Putamen (tissue), 1 donor: Measurements from ENCODE around the gene ANTKMT.

ENCODE experiments used
- DNase-seq: peaks from one replicate; pipeline ENCODE4 v3.0.0-alpha.2; 2016; ENCODE audit warnings: low spot score

Gene ANTKMT

DNA sequence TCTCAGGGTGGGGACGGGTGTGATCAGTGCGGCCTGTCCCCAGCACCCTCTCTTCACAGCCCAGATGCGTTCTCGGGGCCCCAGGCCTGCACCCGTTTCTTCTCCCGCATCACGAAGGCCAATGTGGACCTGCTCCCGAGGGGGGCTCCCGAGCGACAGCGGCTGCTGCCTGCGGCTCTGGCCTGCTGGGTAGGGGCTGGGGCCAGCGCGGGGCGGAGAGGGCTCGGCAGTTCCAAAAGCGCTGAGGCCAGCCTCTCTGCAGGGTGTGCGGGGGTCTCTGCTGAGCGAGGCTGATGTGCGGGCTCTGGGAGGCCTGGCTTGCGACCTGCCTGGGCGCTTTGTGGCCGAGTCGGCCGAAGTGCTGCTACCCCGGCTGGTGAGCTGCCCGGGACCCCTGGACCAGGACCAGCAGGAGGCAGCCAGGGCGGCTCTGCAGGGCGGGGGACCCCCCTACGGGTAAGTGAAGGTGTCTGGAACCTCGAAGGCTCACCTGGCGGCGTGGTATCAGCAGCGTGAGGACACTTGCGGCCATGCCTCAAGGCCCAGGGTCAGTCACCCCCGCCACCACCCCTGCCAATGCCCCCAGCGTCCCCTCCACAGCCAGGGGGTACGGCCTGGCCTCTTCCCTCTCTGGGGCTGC is 44.0 kb downstream of the ANTKMT start:
- DNase-seq, result no peak

DNA sequence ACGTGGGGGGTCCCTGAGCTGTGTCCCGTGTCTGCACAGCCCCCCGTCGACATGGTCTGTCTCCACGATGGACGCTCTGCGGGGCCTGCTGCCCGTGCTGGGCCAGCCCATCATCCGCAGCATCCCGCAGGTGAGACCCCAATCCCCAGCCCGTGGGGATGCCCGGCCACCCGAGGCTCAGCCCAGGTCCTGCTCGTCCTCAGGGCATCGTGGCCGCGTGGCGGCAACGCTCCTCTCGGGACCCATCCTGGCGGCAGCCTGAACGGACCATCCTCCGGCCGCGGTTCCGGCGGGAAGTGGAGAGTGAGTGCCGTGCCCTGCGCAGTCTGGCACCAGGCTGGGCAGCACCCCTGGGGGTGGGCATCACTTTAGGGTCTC is 44.5 kb downstream of the ANTKMT start:
- no peak for DNase-seq

DNA sequence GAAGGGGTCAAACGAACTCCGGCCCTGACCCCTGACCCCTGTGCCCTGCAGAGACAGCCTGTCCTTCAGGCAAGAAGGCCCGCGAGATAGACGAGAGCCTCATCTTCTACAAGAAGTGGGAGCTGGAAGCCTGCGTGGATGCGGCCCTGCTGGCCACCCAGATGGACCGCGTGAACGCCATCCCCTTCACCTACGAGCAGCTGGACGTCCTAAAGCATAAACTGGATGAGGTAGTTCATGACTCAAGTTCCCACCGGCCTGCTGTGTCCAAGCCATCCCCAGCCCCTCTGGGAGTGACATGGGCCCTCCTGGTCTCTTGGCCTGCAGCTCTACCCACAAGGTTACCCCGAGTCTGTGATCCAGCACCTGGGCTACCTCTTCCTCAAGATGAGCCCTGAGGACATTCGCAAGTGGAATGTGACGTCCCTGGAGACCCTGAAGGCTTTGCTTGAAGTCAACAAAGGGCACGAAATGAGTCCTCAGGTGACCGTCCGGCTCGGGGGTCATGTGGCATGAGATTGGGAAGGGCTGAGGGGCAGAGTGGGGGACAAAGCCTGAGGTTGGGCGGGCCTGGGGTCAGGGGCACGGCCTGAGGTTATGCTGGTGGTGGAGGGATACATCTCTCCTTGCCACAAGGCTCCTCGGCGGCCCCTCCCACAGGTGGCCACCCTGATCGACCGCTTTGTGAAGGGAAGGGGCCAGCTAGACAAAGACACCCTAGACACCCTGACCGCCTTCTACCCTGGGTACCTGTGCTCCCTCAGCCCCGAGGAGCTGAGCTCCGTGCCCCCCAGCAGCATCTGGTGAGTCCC is 45.3 kb downstream of the ANTKMT start:
- DNase-seq, result no peak

DNA sequence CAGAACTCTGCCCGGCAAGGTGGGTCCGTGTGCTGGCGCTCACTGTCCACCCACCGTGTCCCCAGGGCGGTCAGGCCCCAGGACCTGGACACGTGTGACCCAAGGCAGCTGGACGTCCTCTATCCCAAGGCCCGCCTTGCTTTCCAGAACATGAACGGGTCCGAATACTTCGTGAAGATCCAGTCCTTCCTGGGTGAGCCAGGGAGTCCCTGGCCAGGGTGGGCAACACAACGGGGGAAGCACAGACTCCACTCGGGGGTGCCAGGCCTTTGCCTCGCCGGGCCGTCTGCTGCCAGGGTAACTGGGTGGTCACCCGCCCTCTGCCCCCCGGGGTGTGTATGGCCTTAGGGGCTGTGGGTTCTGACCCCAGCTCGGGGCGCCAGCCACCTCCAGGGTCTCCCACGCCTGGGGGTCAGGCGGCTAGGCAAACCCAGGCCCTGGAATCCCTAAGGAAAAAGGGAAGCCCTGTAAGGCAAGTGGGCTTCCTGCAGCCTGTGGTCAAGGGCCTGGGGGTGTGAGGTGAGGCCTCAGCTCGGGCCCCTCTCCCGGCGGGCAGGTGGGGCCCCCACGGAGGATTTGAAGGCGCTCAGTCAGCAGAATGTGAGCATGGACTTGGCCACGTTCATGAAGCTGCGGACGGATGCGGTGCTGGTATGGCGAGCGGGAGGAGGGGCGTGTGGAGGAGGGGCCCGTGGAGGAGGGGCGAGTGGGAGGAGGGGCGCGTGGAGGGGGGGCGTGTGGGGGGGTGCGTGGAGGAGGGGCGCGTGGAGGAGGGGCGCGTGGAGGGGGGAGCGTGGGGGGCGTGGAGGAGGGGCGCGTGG is 46.1 kb downstream of the ANTKMT start:
- no peak for DNase-seq

DNA sequence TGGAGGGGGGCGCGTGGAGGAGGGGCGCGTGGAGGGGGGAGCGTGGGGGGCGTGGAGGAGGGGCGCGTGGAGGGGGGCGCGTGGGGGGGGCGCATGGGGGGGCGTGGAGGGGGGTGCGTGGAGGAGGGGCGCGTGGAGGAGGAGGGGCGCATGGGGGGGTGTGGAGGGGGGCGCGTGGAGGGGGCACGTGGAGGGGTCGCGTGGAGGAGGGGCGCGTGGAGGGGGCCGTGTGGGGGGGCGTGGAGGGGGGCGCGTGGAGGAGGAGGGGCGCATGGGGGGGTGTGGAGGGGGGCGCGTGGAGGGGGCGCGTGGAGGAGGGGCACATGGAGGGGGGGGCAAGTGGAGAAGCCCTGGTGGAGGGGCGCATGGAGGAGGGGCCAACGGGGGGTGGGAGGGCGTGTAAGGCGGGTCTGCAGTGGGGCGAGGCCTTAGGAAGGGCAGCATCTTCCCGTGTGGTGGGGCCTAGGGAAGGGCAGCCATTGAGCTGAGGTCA is 46.8 kb downstream of the ANTKMT start:
- DNase-seq, result no peak

DNA sequence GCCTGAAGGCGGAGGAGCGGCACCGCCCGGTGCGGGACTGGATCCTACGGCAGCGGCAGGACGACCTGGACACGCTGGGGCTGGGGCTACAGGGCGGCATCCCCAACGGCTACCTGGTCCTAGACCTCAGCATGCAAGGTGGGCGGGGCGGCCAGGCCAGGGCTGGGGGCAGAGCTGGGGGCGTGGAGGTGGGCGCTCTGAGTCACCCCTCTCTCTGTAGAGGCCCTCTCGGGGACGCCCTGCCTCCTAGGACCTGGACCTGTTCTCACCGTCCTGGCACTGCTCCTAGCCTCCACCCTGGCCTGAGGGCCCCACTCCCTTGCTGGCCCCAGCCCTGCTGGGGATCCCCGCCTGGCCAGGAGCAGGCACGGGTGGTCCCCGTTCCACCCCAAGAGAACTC is 47.5 kb downstream of the ANTKMT start:
- no peak for DNase-seq

DNA sequence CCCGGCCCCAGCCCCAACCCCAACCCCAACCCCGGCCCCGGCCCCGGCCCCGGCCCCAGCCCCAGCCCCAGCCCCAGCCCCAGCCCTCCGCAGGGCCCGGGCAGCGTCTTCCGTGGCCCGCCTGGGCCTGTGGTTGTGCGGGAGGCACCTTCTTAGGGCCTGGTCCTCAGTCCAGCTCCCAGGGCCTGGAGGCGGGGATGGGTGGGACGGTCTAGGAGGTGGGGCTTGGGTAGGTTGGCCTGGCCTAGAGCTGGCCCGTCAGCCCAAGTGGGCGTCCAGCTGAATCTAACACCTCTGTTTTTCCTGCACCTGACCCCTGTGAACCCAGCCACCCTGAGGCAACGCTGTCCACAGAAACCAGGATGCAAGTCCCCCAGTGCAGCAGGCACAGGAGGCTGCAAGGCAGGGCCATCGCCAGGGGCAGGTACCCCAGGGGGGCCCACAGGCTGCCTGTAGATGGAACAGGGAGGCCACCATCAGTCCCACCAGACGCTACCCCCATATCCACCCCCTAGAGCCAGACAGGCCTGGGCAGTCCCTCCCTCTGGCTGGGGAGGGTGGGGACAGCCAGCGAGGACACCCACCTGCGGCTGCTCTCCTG is 48.3 kb downstream of the ANTKMT start:
- DNase-seq, result no peak

DNA sequence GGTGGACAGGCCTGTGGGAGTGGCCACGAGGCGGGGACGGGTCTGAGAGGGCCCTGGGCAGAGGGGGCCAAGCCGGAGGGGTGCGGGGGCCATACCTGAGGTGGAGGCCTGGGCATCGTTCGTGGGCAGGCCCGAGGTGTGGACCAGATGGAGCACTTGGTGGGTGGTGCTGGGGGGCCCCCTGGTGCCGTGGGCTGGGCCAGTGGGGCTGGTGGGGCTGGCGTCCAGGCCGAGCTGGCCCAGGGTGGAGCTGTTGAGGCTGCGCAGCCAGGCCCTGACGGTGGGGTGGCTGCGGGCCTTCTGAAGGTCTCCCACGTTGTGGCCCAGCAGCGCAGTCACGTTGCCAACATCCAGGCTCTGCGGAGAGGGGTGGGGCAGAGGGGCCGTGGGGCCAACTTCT is 49.0 kb downstream of the ANTKMT start:
- DNase-seq, result no peak

DNA sequence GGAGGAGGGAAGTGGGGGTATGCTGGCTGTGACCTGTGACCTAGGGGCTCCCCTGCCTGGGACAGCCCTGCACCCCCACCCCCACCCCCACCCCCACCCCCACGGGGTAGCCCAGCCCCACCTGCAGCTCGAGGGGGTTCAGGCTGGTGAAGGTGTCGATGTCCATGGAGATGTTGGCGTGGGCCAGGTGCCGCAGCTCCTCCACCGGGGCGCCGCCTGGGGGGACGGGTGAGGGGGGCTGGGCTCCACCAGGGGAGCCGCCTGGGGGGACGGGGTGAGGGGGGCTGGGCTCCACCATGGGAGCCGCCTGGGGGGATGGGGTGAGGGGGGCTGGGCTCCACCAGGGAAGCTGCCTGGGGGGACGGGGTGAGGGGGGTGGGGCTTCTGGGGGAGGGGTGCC is 49.5 kb downstream of the ANTKMT start:
- DNase-seq, result no peak
